Measurements from ENCODE around the gene SLC35E2B.

GRCh38 chr1:1614954-1615255, 77.7 kb downstream of the SLC35E2B start:
- TF ChIP-seq CTCF (IDR thresholded peaks at IDR 0.05; ENCODE audit: insufficient read depth, low read depth, low read length), result no peak
- TF ChIP-seq EZH2 (IDR thresholded peaks at IDR 0.05; ENCODE audit: insufficient read depth, low read length), result no peak
